Measurements from ENCODE around the gene GAL3ST3. TPM values are rescaled to one million over a fixed set of nuclear protein-coding genes. Genes with fewer than 3 reads are reported as not detected.
A peak's percentile ranks its signal among the peaks of the same experiment; 100 is the strongest.

The GAL3ST3 gene
- total RNA-seq, 4 donors from 2014 or later: 49.2 to 154 (median 118) TPM

DNA sequence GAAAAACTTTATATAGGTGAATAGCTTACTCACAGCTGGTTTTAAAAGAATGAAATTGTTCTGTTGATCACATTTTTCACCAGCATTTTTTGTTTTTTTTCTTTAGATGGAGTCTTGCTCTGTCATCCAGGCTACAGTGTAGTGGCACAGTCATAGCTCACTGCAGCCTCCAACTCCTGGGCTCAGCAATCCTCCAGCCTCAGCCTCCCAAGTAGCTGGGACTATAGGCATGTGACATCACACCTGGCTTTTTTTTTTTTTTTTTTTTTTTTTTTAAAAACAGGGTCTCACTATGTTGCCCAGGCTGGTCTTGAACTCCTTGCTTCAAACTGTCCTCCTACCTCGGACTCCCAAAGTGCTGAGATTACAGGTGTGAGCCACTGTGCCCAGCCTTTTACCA is 24.7 kb upstream of the GAL3ST3 start:
- WGBS, 2 donors: 100% methylated on average over 1 of the region's 1 CpG
- Histone ChIP-seq H3K4me3 (replicated peaks in 1 of 3) (no peak overlapping the region), H3K27ac (no peak overlapping the region), H3K27me3 (no peaks in the 10 kb centered on the region), H3K9me3 (no peaks in the 10 kb centered on the region), H3K36me3 (peaks cover 3 to 4% of the 10 kb centered on the region in 2 donors), H3K4me1 (peaks cover 27 to 35% of the 10 kb centered on the region in 2 donors)
- DNase-seq: no peak
- intact Hi-C loops (cut with DNase I): loop anchor here (10.0 kb wide), 1 partner anchor 141 kb away; no protein-coding TSS in a partner anchor
- TF ChIP-seq, protein P1, sequence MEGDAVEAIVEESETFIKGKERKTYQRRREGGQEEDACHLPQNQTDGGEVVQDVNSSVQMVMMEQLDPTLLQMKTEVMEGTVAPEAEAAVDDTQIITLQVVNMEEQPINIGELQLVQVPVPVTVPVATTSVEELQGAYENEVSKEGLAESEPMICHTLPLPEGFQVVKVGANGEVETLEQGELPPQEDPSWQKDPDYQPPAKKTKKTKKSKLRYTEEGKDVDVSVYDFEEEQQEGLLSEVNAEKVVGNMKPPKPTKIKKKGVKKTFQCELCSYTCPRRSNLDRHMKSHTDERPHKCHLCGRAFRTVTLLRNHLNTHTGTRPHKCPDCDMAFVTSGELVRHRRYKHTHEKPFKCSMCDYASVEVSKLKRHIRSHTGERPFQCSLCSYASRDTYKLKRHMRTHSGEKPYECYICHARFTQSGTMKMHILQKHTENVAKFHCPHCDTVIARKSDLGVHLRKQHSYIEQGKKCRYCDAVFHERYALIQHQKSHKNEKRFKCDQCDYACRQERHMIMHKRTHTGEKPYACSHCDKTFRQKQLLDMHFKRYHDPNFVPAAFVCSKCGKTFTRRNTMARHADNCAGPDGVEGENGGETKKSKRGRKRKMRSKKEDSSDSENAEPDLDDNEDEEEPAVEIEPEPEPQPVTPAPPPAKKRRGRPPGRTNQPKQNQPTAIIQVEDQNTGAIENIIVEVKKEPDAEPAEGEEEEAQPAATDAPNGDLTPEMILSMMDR (IDR thresholded peaks at IDR 0.05): no peak

DNA sequence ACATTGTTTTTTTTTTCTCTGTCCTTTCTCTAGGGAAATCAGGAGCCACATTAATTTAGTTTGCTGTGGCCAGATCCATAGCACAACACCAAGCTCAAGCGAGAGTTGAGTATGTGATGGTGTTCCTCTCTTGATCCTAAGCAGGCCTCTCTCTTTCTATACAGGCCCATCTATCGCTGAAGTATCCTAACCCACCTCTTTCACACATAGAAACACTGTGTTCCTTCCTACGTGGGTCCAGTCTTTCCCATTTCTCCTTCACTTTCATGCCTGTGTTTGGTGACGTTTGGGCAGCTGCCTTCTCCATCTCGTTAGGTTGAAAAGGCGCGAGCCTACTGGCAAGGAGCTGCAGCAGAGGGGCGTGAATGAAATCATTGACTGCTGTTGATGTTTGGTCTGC is 23.6 kb upstream of the GAL3ST3 start:
- peaks cover 13% of the 10 kb centered on the region in 2 donors for H3K36me3 ChIP-seq
- H3K4me3 ChIP-seq (replicated peaks in 1 of 3): no peak overlapping the region
- peaks cover 37 to 38% of the 10 kb centered on the region in 2 donors for H3K4me1 ChIP-seq
- intact Hi-C loops (cut with DNase I): loop anchor here (10.0 kb wide), 1 partner anchor 142 kb away; no protein-coding TSS in a partner anchor
- no peaks in the 10 kb centered on the region for H3K27me3 ChIP-seq
- no peaks in the 10 kb centered on the region for H3K9me3 ChIP-seq
- TF ChIP-seq, protein P1 (IDR thresholded peaks at IDR 0.05): no peak
- no peak for TF ChIP-seq POLR2A (IDR thresholded peaks at IDR 0.05)
- no peak for DNase-seq
- WGBS, 2 donors: 88 to 90% methylated on average over 8 of the region's 8 CpGs
- no peak overlapping the region for H3K27ac ChIP-seq

DNA sequence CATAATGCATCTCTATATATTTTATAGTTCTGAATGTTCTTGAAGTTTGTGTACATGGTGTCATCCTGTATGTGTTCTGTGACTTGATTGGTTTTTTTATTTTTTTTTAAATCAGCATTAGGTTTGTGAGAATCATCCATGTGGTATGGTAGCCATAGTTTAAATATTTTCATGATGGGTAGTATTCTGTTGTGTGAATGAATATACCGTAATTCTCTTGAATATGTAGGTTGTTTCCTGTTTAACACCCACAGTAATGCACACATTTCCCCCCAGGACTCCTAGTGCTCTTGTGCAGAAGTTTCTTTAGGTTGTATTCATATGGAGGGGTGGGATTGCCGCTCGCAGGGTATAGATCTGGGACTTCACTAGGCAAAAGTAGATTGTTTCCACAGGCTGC is 23.1 kb upstream of the GAL3ST3 start:
- no peaks in the 10 kb centered on the region for H3K27me3 ChIP-seq
- H3K36me3 ChIP-seq: peaks cover 17% of the 10 kb centered on the region in 2 donors
- no peak for DNase-seq
- WGBS, 2 donors: 90 to 93% methylated on average over 3 of the region's 3 CpGs
- H3K4me3 ChIP-seq (replicated peaks in 1 of 3): no peak overlapping the region
- H3K27ac ChIP-seq: peak overlapping the region in 1 of 3 donors; percentile 78
- TF ChIP-seq POLR2A (IDR thresholded peaks at IDR 0.05): no peak
- TF ChIP-seq, protein P1 (IDR thresholded peaks at IDR 0.05): no peak
- H3K9me3 ChIP-seq: no peaks in the 10 kb centered on the region
- peaks cover 34 to 35% of the 10 kb centered on the region in 2 donors for H3K4me1 ChIP-seq
- intact Hi-C loops (cut with DNase I): loop anchor here (10.0 kb wide), 1 partner anchor 143 kb away; no protein-coding TSS in a partner anchor

DNA sequence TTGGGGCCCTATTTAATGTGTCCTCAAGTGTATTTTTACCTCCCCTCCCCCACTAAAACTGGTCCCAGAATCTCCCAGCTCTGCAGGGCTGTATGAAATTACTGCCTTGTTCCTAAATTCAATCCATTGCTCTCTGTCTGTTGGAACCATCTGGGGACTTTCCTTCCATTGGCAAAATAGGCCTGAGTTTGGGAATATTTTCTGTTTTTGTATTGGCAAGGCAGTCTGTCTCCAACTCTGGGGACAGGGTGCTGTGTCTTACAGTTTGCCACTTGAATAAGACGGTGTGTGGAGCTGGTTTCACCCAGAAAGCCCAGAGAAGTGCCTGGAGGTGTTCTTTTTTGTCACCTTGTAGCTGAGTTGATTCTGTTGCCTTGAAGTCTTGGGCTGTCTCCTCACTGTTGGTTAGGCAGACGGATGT is 22.4 kb upstream of the GAL3ST3 start:
- intact Hi-C loops (cut with DNase I): loop anchor here (10.0 kb wide), 1 partner anchor 143 kb away; no protein-coding TSS in a partner anchor

More for the DNA sequence above, 22.4 kb upstream of the GAL3ST3 start:
- TF ChIP-seq POLR2A (IDR thresholded peaks at IDR 0.05): no peak
- TF ChIP-seq, protein P1 (IDR thresholded peaks at IDR 0.05): no peak
- DNase-seq: peak in 1 of 2 donors; percentile 20
- H3K4me1 ChIP-seq: peaks cover 27 to 31% of the 10 kb centered on the region in 2 donors
- WGBS, 2 donors: 27 to 34% methylated on average over 2 of the region's 2 CpGs
- H3K27me3 ChIP-seq: no peaks in the 10 kb centered on the region
- peak overlapping the region; percentile 72 to 94 (median 78) for H3K27ac ChIP-seq
- no peaks in the 10 kb centered on the region for H3K9me3 ChIP-seq
- peaks cover 24% of the 10 kb centered on the region in 2 donors for H3K36me3 ChIP-seq
- peak overlapping the region; percentile 35 to 99 (median 56) for H3K4me3 ChIP-seq (replicated peaks in 1 of 3)

All from thyroid gland (tissue), 4 donors.